Measurements from ENCODE around the gene RNF13. TPM values are rescaled to one million over a fixed set of nuclear protein-coding genes. Genes with fewer than 3 reads are reported as not detected.

RNF13 gene
- total RNA-seq (2014; rRNA removed; shearing (Covaris generic)): 30.0 and 43.5 TPM in 2 replicates

GRCh38 chr3:149812606-149813366 is at the start of gene RNF13:
Gene RNF13, plus strand, starts transcription at chr3:149813215. Its CDS starts 32,812 bp downstream, at chr3:149846027.
- Histone ChIP-seq H3K36me3 (no peaks in the 10 kb centered on the region), H3K27ac (peak within 1 kb of the TSS; percentile 86), H3K27me3 (replicated peaks) (no peaks in the 10 kb centered on the region), H3K4me1 (replicated peaks) (peaks cover 19% of the 10 kb centered on the region), H3K9me3 (replicated peaks) (no peaks in the 10 kb centered on the region), H3K4me3 (peak within 1 kb of the TSS; percentile 62)
- peak; percentile 88 to 91 for DNase-seq (ENCODE audit: low read depth in 1 of 2, low spot score in 2 of 2)

- H3K9me3 ChIP-seq (replicated peaks): no peaks in the 10 kb centered on the region
- no peak overlapping the region for H3K27ac ChIP-seq
- peaks cover 6% of the 10 kb centered on the region for H3K4me1 ChIP-seq (replicated peaks)
- no peaks in the 10 kb centered on the region for H3K27me3 ChIP-seq (replicated peaks)
- H3K4me3 ChIP-seq: no peak overlapping the region
- no peaks in the 10 kb centered on the region for H3K36me3 ChIP-seq
- no peak for DNase-seq (ENCODE audit: low read depth in 1 of 2, low spot score in 2 of 2)
Observed at GRCh38 chr3:149763565-149764195, 49.3 kb upstream of the RNF13 start.

- H3K4me3 ChIP-seq: no peak overlapping the region
- peaks cover 6% of the 10 kb centered on the region for H3K4me1 ChIP-seq (replicated peaks)
- H3K9me3 ChIP-seq (replicated peaks): no peaks in the 10 kb centered on the region
- DNase-seq (ENCODE audit: low read depth in 1 of 2, low spot score in 2 of 2): no peak
- H3K27ac ChIP-seq: no peak overlapping the region
- no peaks in the 10 kb centered on the region for H3K36me3 ChIP-seq
- H3K27me3 ChIP-seq (replicated peaks): no peaks in the 10 kb centered on the region
Observed at GRCh38 chr3:149764302-149764701, 48.7 kb upstream of the RNF13 start.

- peak in 1 of 2 experiments; percentile 52 for DNase-seq (ENCODE audit: low read depth in 1 of 2, low spot score in 2 of 2)
- peaks cover 6% of the 10 kb centered on the region for H3K4me1 ChIP-seq (replicated peaks)
- H3K36me3 ChIP-seq: no peaks in the 10 kb centered on the region
- H3K4me3 ChIP-seq: no peak overlapping the region
- no peaks in the 10 kb centered on the region for H3K9me3 ChIP-seq (replicated peaks)
- H3K27ac ChIP-seq: no peak overlapping the region
- no peaks in the 10 kb centered on the region for H3K27me3 ChIP-seq (replicated peaks)
Observed at GRCh38 chr3:149765762-149766334, 47.2 kb upstream of the RNF13 start.

GRCh38 chr3:149767720-149768119 is 45.3 kb upstream of the RNF13 start:
- H3K27me3 ChIP-seq (replicated peaks): no peaks in the 10 kb centered on the region
- no peak overlapping the region for H3K4me3 ChIP-seq
- no peak overlapping the region for H3K27ac ChIP-seq
- no peaks in the 10 kb centered on the region for H3K9me3 ChIP-seq (replicated peaks)
- H3K36me3 ChIP-seq: no peaks in the 10 kb centered on the region
- DNase-seq (ENCODE audit: low read depth in 1 of 2, low spot score in 2 of 2): no peak
- peaks cover 3% of the 10 kb centered on the region for H3K4me1 ChIP-seq (replicated peaks)

- no peak overlapping the region for H3K27ac ChIP-seq
- DNase-seq (ENCODE audit: low read depth in 1 of 2, low spot score in 2 of 2): no peak
- no peaks in the 10 kb centered on the region for H3K9me3 ChIP-seq (replicated peaks)
- peaks cover 8% of the 10 kb centered on the region for H3K4me1 ChIP-seq (replicated peaks)
- H3K27me3 ChIP-seq (replicated peaks): no peaks in the 10 kb centered on the region
- no peaks in the 10 kb centered on the region for H3K36me3 ChIP-seq
- H3K4me3 ChIP-seq: no peak overlapping the region
Observed at GRCh38 chr3:149768704-149769103, 44.3 kb upstream of the RNF13 start.

GRCh38 chr3:149770246-149770645 is 42.8 kb upstream of the RNF13 start:
- Histone ChIP-seq H3K36me3 (no peaks in the 10 kb centered on the region), H3K27ac (no peak overlapping the region), H3K9me3 (replicated peaks) (no peaks in the 10 kb centered on the region), H3K27me3 (replicated peaks) (no peaks in the 10 kb centered on the region), H3K4me3 (no peak overlapping the region), H3K4me1 (replicated peaks) (peaks cover 8% of the 10 kb centered on the region)
- DNase-seq (ENCODE audit: low read depth in 1 of 2, low spot score in 2 of 2): no peak

- peak; percentile 21 to 55 for DNase-seq (ENCODE audit: low read depth in 1 of 2, low spot score in 2 of 2)
- Histone ChIP-seq H3K27me3 (replicated peaks) (no peaks in the 10 kb centered on the region), H3K9me3 (replicated peaks) (no peaks in the 10 kb centered on the region), H3K27ac (no peak overlapping the region), H3K4me3 (no peak overlapping the region), H3K4me1 (replicated peaks) (peaks cover 12% of the 10 kb centered on the region), H3K36me3 (no peaks in the 10 kb centered on the region)
Observed at GRCh38 chr3:149771652-149772271, 41.3 kb upstream of the RNF13 start.

GRCh38 chr3:149772861-149773260 is 40.2 kb upstream of the RNF13 start:
- Histone ChIP-seq H3K27me3 (replicated peaks) (no peaks in the 10 kb centered on the region), H3K4me3 (no peak overlapping the region), H3K9me3 (replicated peaks) (no peaks in the 10 kb centered on the region), H3K27ac (peak overlapping the region; percentile 9; the same call in 1 of the 2 replicates), H3K36me3 (no peaks in the 10 kb centered on the region), H3K4me1 (replicated peaks) (peaks cover 12% of the 10 kb centered on the region)
- DNase-seq (ENCODE audit: low read depth in 1 of 2, low spot score in 2 of 2): peak in 1 of 2 experiments; percentile 10

- H3K36me3 ChIP-seq: no peaks in the 10 kb centered on the region
- H3K4me3 ChIP-seq: no peak overlapping the region
- no peaks in the 10 kb centered on the region for H3K9me3 ChIP-seq (replicated peaks)
- H3K27me3 ChIP-seq (replicated peaks): no peaks in the 10 kb centered on the region
- DNase-seq (ENCODE audit: low read depth in 1 of 2, low spot score in 2 of 2): no peak
- peaks cover 14% of the 10 kb centered on the region for H3K4me1 ChIP-seq (replicated peaks)
- H3K27ac ChIP-seq: no peak overlapping the region
Observed at GRCh38 chr3:149776170-149776569, 36.8 kb upstream of the RNF13 start.

GRCh38 chr3:149777414-149778214 is 35.4 kb upstream of the RNF13 start:
- H3K27me3 ChIP-seq (replicated peaks): no peaks in the 10 kb centered on the region
- no peak for DNase-seq (ENCODE audit: low read depth in 1 of 2, low spot score in 2 of 2)
- no peak overlapping the region for H3K4me3 ChIP-seq
- H3K36me3 ChIP-seq: no peaks in the 10 kb centered on the region
- peaks cover 26% of the 10 kb centered on the region for H3K4me1 ChIP-seq (replicated peaks)
- H3K27ac ChIP-seq: no peak overlapping the region
- no peaks in the 10 kb centered on the region for H3K9me3 ChIP-seq (replicated peaks)

GRCh38 chr3:149781211-149781610 is 31.8 kb upstream of the RNF13 start:
- no peaks in the 10 kb centered on the region for H3K27me3 ChIP-seq (replicated peaks)
- no peaks in the 10 kb centered on the region for H3K36me3 ChIP-seq
- H3K4me3 ChIP-seq: no peak overlapping the region
- no peak overlapping the region for H3K27ac ChIP-seq
- peaks cover 36% of the 10 kb centered on the region for H3K4me1 ChIP-seq (replicated peaks)
- DNase-seq (ENCODE audit: low read depth in 1 of 2, low spot score in 2 of 2): no peak
- no peaks in the 10 kb centered on the region for H3K9me3 ChIP-seq (replicated peaks)

- Histone ChIP-seq H3K4me3 (no peak overlapping the region), H3K9me3 (replicated peaks) (no peaks in the 10 kb centered on the region), H3K4me1 (replicated peaks) (peaks cover 35% of the 10 kb centered on the region), H3K27me3 (replicated peaks) (no peaks in the 10 kb centered on the region), H3K36me3 (no peaks in the 10 kb centered on the region), H3K27ac (peak overlapping the region; percentile 85)
- no peak for DNase-seq (ENCODE audit: low read depth in 1 of 2, low spot score in 2 of 2)
Observed at GRCh38 chr3:149781741-149782140, 31.3 kb upstream of the RNF13 start.
